Measurements from ENCODE around the gene NKG7.

The NKG7 gene

GRCh38 chr19:51389143-51389542, 16.7 kb upstream of the NKG7 start:
- DNase-seq (ENCODE audit: low spot score) = no peak

GRCh38 chr19:51387924-51388389, 15.5 kb upstream of the NKG7 start, which contains the start of gene LIM2:
Gene LIM2, minus strand, starts transcription at chr19:51387974. Its CDS starts 531 bp downstream, at chr19:51387443.
- DNase-seq (ENCODE audit: low spot score) = no peak

- no peak for DNase-seq (ENCODE audit: low spot score)
These were observed 14.5 kb upstream of the NKG7 start for GRCh38 chr19:51386882-51387520.

- DNase-seq (ENCODE audit: low spot score) = no peak
These were observed 9.6 kb upstream of the NKG7 start for GRCh38 chr19:51382004-51382403.

DNA sequence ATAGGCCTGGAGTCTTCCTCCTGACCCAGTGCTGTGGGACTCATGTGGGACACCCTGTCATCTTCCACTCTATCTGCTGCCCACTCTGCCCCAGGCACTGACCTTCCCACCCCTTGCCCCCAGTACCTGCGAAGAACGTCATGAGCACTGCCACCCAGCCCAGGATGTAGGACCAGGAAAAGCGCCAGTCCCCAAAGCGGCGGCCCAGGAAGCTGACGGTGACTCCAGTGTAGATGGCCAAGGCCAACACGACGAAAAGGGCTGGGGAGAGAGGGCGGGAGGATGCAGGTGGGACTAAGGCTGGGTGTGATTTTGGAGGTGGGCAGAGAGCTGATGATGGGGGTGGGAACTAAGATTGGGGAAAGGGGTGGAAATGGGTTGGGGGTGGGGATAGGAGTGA, 7.9 kb upstream of the NKG7 start:
- no peak for DNase-seq (ENCODE audit: low spot score)

DNA sequence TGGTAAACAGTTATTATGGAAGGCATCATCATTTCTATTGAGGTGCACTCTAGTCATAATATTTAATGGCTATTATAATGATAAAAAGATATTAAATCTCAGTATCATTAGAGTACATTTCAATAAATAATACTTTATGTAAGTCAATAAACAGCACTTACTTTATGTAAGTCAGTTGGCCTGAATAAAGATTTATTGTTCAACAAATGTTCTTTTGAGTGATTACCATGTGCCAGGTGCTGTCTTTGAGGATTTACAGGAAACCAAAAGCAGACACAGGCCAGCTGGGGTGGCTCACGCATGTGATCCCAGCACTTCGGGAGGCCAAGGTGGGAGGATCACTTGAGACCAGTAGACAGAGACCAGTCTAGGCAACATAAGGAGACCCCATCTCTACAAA, 5.0 kb upstream of the NKG7 start:
- no peak for DNase-seq (ENCODE audit: low spot score)

DNA sequence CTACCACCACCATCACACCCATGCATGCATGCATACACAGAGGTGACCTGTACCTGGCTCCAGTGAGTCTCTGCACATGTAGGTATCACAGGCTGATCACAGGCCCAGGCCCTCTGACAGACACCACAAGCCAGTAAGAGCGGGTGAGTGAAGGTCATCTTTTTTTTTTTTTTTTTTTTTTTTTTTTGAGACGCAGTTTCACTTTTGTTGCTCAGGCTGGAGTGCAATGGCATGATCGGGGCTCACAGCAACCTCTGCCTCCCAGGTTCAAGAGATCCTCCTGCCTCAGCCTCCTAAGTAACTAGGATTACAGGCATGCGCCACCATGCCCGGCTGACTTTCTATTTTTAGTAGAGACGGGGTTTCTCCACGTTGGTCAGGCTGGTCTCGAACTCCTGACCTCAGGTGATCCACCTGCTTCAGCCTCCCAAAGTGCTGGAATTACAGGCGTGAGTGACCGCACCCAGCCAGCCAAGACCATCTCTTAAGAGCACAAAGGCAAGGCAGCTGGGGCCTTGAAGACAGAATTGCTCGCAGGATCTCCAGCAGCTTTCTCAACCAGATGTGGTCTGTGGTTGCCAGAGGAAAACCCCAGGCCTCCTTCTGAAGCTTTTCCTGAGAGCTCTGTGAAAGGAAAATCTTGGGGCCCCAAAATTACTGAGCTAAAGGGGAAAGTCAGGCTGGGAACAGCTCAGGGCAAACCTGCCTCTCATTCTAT, 3.2 kb upstream of the NKG7 start:
- DNase-seq (ENCODE audit: low spot score) = no peak

GRCh38 chr19:51372021-51372648, 319 bp downstream of the NKG7 start:
- DNase-seq (ENCODE audit: low spot score) = no peak

DNA sequence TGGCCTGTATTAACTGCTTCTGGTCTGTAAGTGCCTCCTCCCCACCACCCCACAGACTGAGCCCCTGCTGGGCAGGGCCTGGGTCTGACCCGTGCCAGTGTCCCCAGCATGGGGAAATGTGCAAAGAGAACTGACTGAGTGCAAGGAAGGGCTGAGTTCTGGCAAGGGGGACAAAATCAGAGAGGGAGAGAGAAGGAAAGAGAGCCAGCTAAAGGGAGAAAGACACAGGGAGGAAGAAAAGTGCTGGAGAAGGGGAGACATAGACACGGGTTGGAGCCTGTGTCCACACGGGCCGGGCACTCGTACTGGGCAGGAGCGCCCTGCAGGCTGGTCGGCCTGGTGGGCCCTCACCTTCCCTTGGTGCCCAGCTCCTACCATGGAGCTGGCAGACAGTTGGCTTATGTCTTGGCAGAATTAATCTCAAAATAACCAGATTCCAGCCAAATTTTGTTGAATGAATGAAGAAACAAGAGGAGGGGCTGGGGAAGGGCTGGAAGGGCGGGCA, 1.2 kb downstream of the NKG7 start:
- no peak for DNase-seq (ENCODE audit: low spot score)

DNA sequence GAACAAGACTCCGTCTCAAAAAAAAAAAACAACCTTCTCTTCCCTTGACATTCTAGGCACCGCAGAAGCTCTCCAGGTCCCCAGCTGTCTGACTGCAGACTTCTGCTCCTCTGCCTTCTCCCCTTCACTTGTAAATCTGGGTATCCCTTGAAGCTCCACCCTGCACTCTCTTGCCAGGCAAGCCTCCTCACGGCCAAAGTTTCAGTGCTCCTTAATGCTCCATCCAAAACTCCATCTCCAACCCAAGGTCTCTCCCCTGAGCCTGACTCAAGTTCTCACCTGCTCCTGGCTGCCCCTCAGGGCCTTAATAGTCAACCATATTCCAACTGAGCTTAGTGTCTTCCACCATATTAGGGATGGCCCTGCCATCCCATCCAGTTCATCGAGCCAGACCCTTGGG, 2.2 kb downstream of the NKG7 start:
- no peak for DNase-seq (ENCODE audit: low spot score)

DNA sequence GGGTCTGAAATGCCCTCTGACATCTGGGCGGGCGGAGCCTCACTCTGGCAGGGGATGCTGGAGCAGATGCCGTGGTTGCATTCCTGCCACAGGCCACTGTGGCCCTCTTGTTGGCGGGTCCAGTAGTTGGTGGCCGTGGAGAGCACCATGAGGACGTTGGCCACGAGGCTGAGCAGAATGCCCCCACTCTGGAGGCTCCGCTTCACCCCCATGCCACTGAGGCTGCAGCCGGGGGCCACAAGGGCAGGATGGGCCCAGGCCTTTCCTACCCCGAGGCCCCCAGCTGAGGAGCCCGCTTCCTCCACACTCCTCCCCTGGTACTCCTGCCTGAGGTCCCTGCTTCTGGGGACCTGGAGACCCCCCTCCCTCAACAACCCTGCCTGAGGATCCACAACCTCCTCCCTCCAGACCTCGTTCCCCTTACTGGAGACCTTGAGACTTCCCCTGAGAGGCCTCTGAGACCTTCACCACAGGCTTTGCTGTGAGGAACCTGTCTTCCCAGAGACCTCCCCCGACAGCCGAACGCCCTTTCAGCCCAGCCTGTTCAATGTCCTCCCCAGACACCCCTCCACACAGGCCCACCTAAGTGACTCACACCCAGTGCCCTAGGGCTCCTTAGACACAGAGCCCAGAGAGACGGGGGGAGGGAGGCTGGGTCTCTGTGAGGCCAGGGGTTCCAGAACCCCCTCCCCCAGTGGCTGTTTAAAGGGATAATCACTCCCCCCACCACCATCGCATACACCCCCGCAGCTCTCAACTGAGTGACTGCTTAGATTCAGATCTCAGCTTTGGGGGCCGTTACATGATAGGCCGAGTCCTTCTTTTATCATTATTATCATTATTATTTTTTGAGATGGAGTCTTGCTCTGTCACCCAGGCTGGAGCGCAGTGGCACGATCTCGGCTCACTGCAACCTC, 3.8 kb downstream of the NKG7 start, which contains the start of gene CLDND2:
Gene CLDND2, minus strand, starts transcription at position 638 of the 917 bp plus-strand sequence. Its CDS starts 426 bp downstream, at position 212.
- DNase-seq (ENCODE audit: low spot score) = no peak

DNA sequence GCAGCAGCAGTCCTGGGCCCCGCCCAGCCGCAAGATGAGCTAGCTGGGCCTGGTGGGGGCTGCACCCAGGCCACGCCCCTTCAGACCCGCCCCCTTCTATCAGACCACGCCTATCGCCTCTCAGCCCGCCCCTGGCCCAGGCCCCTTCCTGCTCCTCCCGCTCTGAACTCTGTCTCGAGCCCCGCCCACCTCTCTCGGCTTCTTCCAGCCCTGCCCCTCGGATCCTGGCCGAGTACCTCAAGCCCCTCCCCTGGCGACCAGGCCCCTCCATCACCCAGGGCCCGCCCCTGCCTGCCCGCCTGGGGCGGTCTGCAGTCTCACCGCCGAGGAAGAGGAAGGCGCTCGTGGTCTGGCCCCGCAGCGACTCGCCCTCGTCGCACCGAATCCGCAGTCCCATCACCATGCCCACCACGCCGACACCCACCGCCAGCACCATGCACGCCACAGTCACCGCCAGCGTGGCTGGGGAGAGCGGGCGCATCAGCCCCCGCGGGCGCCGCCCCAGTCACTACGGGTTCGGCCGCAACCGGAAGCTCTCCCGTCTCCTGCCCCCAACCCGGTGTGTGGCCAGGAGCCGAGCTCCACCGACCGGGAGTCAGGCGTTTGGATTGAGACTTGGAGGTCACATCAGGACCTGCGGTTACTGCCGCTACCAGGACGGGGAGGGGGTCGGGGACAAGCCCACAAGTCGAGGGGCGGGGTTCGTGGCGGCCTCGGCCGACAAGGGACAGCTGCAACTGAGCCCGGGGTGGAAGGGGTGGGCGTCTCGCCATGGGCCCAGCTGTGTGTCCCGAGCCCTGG, 4.7 kb downstream of the NKG7 start:
- DNase-seq (ENCODE audit: low spot score) = peak; percentile 98

DNA sequence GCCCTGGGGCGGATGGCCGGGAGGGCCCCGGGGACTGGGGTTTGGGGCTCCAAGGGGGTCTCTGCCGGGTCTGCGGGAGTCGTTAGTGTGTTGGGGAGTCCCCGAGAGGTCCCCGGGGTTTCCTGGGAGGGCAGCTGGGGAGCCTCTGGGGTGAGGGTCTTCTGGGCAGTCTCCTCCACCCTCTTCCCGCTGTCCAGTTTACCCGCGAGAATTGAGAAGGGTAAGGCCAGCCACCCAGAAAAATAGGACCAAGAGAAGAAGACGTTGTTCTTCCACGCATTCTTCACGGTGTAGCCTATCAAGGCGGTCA, 5.2 kb downstream of the NKG7 start:
- no peak for DNase-seq (ENCODE audit: low spot score)

DNA sequence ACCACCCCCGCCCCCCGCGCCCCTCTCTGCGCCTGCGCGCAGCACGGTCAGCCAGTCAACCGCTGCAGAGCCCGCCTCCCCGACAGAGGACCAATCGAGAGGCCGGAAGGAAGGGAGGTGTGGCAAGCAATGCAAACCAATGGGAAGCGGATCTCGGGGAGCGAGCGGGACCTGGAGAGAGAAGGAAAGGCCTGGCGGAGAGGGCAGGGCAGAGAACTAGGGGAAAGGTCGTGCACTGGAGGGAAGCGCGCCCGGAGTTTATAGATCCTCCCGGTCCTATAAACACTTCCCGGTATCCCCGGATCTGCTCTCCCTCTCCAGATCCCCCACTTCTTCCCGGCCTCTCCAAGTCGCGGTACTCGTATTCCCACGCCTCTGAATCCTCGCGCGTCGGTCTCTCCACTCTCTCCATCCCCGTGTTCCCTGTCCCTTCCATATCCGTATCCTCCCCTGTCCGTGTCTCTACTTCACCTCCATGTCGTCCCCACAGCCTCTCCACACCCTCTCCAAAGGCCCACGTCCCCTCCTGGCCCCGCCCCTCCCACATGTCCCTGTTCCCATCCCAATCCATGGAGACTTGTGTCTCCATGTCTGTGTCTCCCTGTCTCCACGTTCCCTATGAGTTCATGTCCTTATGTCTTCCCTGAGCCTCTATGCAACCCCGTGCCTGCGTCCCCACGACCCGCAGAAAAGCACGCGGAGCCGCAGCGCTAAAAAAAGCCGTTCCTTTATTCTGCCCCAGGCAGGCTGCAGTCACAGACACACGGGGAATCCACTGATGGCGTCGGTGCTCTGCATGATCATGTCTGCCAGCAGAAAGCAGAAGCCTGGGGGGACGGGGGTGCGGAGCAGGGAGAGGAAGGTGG, 5.8 kb downstream of the NKG7 start:
- peak; percentile 93 for DNase-seq (ENCODE audit: low spot score)

DNA sequence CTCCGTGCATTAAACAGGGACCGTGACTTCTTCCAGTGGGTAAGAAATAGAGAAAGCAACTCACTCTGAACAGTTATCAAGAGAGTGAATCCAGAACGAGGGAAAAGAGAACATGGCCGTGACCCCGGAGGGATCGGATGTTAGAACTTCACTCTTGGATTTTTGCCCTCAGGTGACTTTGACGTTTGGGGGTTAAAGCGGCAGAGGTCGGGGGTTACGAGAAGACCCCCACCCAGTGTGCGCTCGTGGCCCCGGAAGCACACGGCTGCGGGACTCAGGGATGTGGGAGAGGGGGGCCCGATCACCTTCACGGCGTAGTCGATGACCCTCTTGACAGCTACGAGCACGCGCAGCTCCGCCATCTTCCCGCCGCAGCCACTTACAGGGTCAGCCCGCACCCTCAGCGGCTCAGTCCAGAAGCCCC, 6.5 kb downstream of the NKG7 start, which contains the start of gene ETFB:
Gene ETFB, minus strand, starts transcription at position 424 of the 424 bp plus-strand sequence. Its CDS starts 62 bp downstream, at position 362.
- no peak for DNase-seq (ENCODE audit: low spot score)

DNA sequence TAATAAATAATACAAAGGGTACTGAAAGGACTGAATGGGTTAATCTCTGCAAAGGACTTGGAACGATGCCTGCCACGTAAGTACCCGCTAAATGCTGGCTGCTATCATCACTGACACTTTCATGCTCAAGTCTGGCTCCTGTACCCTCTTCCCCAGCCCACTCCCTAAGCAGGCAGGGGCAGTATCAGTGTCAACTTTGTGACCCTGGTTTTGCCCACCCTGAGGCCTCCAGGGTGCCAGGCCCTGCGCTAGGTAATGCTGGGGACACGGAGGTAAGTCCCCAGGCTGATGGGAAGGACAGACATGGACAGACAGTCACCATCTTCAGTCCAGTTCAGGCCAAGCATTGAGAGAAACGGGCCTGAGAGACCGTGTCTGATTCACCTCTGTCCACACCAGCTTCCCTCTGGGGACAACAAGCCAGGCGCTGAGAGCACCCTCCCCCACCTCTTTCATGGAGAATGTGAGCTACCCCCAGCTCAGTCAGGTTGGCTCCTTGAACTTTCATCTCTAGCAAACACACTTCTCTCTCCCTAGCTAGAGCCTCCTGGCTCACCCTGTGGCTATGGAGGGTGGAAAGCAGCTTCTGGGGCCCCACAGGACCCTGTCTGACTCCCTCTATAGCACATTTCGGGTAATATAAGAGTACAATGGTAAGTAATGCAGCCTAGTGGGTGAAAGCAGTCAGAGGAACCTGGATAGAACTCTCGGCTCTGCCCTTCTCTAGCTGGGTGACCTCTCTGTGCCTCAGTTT, 7.1 kb downstream of the NKG7 start:
- DNase-seq (ENCODE audit: low spot score) = no peak

DNA sequence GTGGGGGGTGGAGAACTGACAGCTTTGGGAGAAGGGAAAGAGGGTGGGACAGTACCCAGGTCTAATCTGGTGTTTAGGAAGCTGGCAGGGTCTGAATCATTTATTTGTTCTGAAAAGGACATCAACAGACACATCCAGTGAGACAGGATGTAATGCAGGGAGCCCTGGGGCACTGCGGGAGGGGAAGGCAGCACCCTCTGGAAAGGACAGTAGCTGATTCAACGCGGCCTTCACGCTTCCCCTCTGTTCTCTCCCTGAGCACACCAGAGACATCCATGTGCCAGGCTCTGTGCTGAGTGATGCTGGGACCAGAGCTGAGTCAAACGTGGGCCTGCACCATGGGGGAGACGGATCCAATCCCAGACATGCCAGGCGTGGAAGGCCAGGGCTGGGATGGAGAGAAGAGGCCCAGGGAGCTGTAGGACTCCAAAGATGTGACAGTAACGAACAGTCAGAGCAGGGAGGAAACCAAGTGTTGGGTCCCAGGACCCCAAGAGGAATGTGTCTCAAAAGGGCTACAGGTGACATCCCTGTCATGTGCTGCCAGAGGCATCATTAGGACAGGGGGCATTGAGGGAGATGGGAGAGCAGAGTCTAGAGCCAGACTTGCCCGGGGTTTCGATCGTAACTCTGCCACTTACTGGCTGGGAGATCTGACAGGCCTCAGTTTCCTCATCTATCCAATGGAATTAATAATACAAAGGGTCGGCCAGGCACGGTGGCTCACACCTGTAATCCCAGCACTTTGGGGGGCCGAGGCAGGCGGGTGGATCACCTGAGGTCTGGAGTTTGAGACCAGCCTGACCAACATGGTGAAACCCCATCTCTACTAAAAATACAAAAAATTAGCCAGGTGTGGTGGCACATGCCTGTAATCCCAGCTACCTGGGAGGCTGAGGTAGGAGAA, 8.0 kb downstream of the NKG7 start:
- DNase-seq (ENCODE audit: low spot score) = no peak

GRCh38 chr19:51361239-51361638, 11.2 kb downstream of the NKG7 start:
- no peak for DNase-seq (ENCODE audit: low spot score)

Data from iPS-NIHi11 (cell line).